GM18526 (cell line): ENCODE data around the gene TERF2IP.

Experiments used
- POLR2A ChIP-seq: IDR thresholded peaks from 3 replicates; pipeline ENCODE4 v1.6.1; 2011; ENCODE audit not compliant: insufficient read length; ENCODE audit errors: extremely low read depth

The TERF2IP gene

DNA sequence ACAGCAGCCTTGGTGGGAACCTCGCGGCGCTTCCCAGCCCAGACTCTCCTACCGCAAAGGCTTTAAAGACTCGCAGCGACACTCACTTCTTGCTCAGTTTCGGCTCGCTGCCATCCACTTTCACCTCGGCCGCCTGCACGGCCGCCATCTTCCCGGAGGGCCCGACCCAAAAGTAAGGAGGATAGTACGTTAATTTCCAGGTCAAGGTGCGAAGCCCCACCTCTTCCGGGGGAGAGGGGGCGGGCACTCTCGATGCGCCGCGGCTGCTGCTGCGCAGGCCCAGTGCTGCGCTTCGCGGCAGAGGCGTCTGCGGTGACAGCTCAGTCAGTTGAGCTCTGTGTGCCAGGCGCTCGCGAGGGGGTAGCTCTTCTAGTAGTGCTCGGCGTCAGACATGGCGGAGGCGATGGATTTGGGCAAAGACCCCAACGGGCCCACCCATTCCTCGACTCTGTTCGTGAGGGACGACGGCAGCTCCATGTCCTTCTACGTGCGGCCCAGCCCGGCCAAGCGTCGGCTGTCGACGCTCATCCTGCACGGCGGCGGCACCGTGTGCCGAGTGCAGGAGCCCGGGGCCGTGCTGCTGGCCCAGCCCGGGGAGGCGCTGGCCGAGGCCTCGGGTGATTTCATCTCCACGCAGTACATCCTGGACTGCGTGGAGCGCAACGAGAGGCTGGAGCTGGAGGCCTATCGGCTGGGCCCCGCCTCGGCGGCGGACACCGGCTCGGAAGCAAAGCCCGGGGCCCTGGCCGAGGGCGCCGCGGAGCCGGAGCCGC is at the start of gene TERF2IP, which contains the start of gene KARS1:
TSS of gene TERF2IP (plus strand) at position 282 of the 773 bp plus-strand sequence. CDS start at position 392, 110 bp downstream.
TSS of gene KARS1 (minus strand) at position 174 of the 773 bp plus-strand sequence. CDS start at position 148, 26 bp downstream.
- TF ChIP-seq POLR2A, result peak; percentile 92

DNA sequence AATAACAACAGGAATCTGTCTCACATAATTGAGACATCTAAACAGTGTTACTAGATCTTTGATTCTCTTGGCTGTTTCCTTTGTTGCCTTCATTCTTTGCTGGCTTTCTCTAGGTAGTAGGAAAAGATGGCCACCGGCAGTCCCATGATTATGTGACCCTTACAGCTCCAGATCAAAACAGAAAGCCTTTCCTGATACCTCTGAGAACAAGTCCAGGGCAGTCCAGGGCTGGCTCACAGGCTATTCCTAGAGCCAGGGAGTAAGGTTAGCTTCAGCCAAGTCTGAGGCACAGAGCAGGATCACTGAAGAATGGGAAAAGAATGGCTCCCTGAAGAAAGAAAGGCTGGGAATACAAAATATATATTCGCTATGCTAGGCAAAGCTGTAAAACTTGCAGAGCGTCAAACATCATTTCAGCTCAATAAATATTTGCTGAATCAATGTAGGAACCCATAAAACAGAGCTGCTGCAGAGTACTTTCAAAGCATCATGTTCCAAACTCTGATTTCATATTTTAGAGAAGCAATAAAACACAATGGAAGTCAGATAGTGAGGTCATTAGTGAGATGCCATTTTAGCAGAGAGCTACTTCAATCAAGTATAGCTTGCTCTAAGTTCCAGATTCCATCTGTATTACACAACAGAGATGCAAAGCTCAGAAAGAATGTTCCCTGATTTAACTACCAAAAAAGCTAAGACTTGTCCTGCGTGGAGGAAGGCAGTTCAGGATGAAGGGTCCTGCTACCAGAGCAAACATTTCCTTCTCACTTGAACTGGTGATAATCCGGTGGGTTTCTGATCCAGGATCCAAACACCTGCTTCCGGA is 47.9 kb upstream of the TERF2IP start:
- no peak for TF ChIP-seq POLR2A

DNA sequence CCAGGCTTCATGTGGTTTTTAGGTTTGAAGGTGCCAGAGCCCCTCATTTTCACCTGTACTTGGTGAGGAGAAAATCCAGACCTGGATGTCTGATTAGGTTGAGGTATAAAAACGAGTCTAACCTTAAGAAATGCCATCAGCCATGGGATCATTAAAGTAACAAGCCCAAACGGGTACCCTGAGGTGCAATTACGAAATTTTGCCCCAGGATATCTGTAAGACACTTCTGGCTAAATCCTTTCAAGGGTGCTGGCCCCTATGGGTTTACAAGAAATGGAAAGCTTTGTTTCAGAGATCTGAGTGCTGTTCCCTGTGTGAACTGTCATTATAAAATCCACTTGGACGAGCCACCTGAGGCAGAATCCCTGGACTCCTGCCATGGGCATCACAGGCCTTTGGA is 44.3 kb upstream of the TERF2IP start:
- no peak for TF ChIP-seq POLR2A

DNA sequence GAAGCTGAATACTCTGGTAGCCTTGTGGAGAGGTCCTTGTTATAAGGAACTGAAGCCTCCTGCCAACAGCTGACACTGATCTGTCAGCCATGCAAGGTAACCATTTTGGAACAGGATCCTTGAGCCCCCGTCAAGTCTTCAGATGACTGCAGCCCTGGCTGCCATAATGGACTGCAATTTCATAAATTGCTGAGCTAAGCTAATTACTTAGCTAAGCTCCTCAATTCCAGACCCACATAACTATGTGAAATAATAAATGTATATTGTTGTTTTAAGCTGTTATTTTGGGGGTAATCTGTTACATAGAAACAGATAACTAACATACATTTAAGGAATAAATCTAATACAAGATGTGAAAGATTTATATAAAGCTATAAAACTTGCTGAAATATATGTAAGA is 41.1 kb upstream of the TERF2IP start:
- no peak for TF ChIP-seq POLR2A

DNA sequence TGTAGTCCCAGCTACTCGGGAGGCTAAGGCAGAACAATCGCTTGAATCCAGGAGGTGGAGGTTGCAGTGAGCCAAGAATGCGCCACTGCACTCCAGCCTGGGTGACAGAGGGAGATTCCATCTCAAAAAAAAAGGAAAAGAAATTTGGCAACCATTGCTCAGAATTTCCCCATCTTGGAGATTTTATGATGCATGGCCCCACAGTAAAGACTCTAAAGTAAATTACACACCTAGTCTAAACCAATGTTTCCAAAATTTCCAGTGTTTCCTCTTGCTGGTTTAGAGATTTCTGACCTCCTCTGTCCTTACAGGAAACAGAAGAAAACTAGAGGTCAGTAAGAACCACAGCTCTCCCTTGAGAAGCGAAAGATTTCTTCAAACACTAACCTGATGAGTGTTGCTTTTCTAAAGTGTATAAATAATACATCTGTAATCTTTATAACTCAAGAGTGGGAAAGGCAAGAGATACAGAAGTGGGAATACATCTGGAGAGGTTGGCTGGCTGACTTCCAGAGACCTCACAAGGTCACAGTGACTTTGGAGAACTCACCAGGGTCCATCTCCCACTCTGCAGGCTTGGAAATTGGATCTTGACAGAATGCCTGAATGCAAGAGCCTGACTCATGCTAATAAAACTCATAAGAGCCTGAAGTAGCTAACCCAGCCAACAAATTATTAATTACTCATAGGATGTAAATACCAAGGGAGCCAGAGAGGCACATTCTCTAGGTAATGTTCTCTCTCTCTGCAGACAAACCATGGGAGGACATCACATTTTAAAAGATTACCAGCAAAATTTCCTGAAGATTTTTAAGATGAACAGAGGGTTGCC is 33.3 kb upstream of the TERF2IP start:
- no peak for TF ChIP-seq POLR2A

GRCh38 chr16:75615619-75616018 is 32.0 kb upstream of the TERF2IP start:
- TF ChIP-seq POLR2A, result no peak

- no peak for TF ChIP-seq POLR2A
Observed at GRCh38 chr16:75616521-75617010, 31.0 kb upstream of the TERF2IP start.

DNA sequence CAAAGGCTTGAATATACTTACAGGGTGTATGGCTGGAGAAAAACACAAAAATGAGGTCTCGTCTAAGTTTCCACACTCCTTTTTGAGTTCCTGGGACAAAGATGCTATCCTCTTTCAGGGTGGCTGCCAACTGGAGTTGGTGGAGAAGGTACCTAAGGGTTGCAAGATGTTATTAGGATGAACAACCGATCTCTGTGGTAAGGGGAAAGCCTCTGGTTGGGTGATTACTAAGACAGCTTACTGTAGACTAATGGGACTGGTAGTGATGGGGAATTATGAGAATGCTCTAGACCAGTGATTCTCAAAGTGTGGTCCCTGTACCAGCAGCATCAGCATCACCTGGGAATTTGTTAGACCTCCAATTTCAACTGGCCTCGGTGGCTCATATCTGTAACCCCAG is 30.5 kb upstream of the TERF2IP start:
- TF ChIP-seq POLR2A, result no peak

GRCh38 chr16:75618780-75619179 is 28.8 kb upstream of the TERF2IP start:
- no peak for TF ChIP-seq POLR2A

GRCh38 chr16:75620326-75621169 is 27.0 kb upstream of the TERF2IP start:
- TF ChIP-seq POLR2A, result no peak

DNA sequence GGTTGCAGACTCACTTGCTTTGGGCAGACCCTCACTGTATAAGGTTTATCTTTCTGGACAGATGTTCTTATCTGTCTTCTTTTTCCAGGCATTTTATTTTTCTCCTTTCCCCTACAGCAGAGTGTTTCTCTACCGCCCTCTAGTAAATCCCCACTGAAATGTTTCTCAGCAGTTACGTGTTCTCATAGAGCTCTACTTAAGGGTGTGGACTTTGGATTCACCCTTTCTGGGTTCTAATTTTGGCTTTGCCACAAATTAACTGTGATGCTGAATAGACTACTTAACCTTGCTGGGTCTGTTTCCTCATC is 26.4 kb upstream of the TERF2IP start:
- TF ChIP-seq POLR2A, result no peak

DNA sequence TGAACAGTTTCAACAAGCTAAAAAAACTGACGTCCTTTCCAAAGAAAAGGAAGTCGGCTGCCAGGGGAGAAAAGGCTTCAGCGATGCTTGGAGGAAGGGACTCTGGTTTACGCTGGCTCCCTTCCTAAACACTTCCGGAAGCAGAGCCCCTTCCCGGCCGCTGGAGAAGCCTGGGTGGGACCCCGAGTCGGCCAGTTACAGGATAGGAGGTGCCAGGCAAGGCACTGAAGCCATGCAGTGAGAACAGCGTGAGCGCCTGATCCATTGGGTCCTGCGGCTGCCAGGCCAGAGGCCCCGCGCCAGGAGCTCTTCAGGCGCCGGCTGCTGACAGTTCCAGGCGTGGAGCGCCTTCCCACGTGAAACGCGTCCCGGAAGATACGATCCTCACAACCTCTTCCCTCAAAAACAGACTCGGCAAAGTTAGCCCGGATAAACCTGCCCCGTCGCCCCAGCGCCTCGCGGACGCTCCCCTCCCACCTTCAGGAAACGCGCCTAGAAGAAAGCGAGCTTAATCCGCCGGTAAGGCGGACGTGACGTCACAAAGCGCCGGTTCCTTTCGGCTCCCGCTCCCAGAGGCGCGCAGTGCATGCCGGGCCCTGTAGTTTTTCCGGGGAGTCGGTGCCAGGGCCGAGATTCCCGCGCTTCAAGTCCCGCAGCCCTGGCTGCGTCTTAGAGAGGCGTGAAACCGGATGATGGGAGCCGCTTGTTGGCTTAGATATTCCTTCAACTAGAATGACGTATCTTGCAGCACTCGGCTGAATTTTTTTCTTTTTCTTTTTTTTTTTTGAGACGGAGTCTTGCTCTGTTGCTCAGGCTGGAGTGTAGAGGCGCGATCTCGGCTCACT is 24.6 kb upstream of the TERF2IP start, which contains the start of gene ADAT1:
TSS of gene ADAT1 (minus strand) at position 521 of the 845 bp plus-strand sequence. CDS start 2,482 bp downstream, outside the sequence.
- TF ChIP-seq POLR2A, result peak; percentile 90

DNA sequence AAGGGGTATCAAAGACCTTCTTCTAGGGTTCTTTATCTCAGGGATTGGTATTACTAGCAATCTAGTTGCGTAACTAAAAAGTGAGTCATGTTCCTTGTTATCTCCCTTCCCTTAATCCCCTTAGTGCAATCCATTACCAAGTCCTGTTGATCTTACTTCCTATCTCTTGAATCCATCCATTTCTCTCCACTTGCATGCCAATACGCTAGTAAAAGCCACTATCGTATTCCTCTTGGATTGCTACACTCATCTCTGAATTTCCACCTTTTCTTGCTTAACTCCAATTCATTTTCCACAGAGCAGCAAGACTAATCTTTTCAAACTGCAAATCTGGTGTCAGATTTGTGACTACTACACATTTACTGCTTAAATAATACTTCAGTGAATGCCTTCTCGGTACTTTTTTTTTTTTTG is 22.6 kb upstream of the TERF2IP start:
- no peak for TF ChIP-seq POLR2A
